ENCODE measurements around the gene HSPA1A. TPM values are rescaled to one million over a fixed set of nuclear protein-coding genes. Genes with fewer than 3 reads are reported as not detected.

The HSPA1A gene
- polyA plus RNA-seq, 3 donors = 144 to 215 (median 200) TPM

GRCh38 chr6:31765910-31766794 lies 49.2 kb upstream of the HSPA1A start:
- Histone ChIP-seq H4K20me1 (ENCODE audit: insufficient read depth, low read length) (no peaks in the 10 kb centered on the region), H3K4me1 (ENCODE audit: control insufficient read depth in 1 of 2, insufficient read depth in 2 of 2, low read length in 2 of 2) (peaks cover 29 to 30% of the 10 kb centered on the region in 2 donors), H3K4me2 (replicated peaks; ENCODE audit: extremely low read depth, low read length, poor library complexity, severe bottlenecking) (no peak overlapping the region), H3K9me3 (replicated peaks in 1 of 2; ENCODE audit: control insufficient read depth in 1 of 2, insufficient read depth in 1 of 2, low read length in 2 of 2) (no peaks in the 10 kb centered on the region), H3K79me2 (ENCODE audit: insufficient read depth, low read length) (no peaks in the 10 kb centered on the region), H2AFZ (ENCODE audit: insufficient read depth, low read depth, low read length, poor library complexity, severe bottlenecking) (no peak overlapping the region), H3K27me3 (ENCODE audit: control insufficient read depth in 2 of 2, insufficient read depth in 2 of 2, low read length in 2 of 2) (no peaks in the 10 kb centered on the region), H3K27ac (ENCODE audit: low read depth in 1 of 2, low read length in 2 of 2) (no peak overlapping the region), H3K9ac (ENCODE audit: insufficient read depth, low read length, poor library complexity, severe bottlenecking) (no peak overlapping the region), H3K4me3 (replicated peaks in 1 of 3; ENCODE audit: low read depth in 2 of 3, low read length in 3 of 3) (no peak overlapping the region), H3K36me3 (replicated peaks in 1 of 2; ENCODE audit: control insufficient read depth in 1 of 2, insufficient read depth in 2 of 2, low read length in 2 of 2) (peaks cover 5 to 17% of the 10 kb centered on the region in 2 donors)
- peaks cover 17 to 27% of the 10 kb centered on the region in 2 donors for H3K36me3 Mint-ChIP-seq
- peaks cover 29% of the 10 kb centered on the region for H3K4me1 Mint-ChIP-seq
- H3K4me3 Mint-ChIP-seq = no peak overlapping the region
- peak overlapping the region in 4 of 7 donors; percentile 49 to 77 (median 70) for H3K27ac Mint-ChIP-seq
- 91% methylated on average over 34 of the region's 42 CpGs for WGBS (ENCODE audit: insufficient coverage)
- no peak for TF ChIP-seq CTCF (IDR thresholded peaks at IDR 0.05)
- intact Hi-C loops (cut with micrococcal nuclease) = loop anchor here in 1 of 2 donors (5.0 kb wide), 2 partner anchors 34 to 89 kb away; no protein-coding TSS in a partner anchor
- peaks cover 0 to 1% (median 0%) of the 10 kb centered on the region in 7 donors for H3K9me3 Mint-ChIP-seq
- no peak for DNase-seq
- peaks cover 0 to 11% (median 4%) of the 10 kb centered on the region in 3 donors for H3K27me3 Mint-ChIP-seq (ENCODE audit: low read depth in 3 of 3)

GRCh38 chr6:31767096-31767645 lies 48.2 kb upstream of the HSPA1A start:
- peaks cover 0 to 7% of the 10 kb centered on the region in 2 donors for H3K36me3 ChIP-seq (replicated peaks in 1 of 2; ENCODE audit: control insufficient read depth in 1 of 2, insufficient read depth in 2 of 2, low read length in 2 of 2)
- peak overlapping the region; percentile 2 to 53 for H3K27ac ChIP-seq (ENCODE audit: low read depth in 1 of 2, low read length in 2 of 2)
- no peak overlapping the region for H3K4me3 ChIP-seq (replicated peaks in 1 of 3; ENCODE audit: low read depth in 2 of 3, low read length in 3 of 3)
- H3K4me1 ChIP-seq (ENCODE audit: control insufficient read depth in 1 of 2, insufficient read depth in 2 of 2, low read length in 2 of 2) = peaks cover 29 to 30% of the 10 kb centered on the region in 2 donors
- H3K9me3 ChIP-seq (replicated peaks in 1 of 2; ENCODE audit: control insufficient read depth in 1 of 2, insufficient read depth in 1 of 2, low read length in 2 of 2) = no peaks in the 10 kb centered on the region
- DNase-seq = peak in 1 of 3 donors; percentile 20
- no peak overlapping the region for H3K9ac ChIP-seq (ENCODE audit: insufficient read depth, low read length, poor library complexity, severe bottlenecking)
- H4K20me1 ChIP-seq (ENCODE audit: insufficient read depth, low read length) = no peaks in the 10 kb centered on the region
- H3K9me3 Mint-ChIP-seq = peaks cover 0 to 1% (median 0%) of the 10 kb centered on the region in 7 donors
- peaks cover 0 to 11% (median 4%) of the 10 kb centered on the region in 3 donors for H3K27me3 Mint-ChIP-seq (ENCODE audit: low read depth in 3 of 3)
- H3K36me3 Mint-ChIP-seq = peaks cover 8 to 17% of the 10 kb centered on the region in 2 donors
- TF ChIP-seq CTCF (IDR thresholded peaks at IDR 0.05) = no peak
- peaks cover 29% of the 10 kb centered on the region for H3K4me1 Mint-ChIP-seq
- WGBS (ENCODE audit: insufficient coverage) = 97% methylated on average over 4 of the region's 6 CpGs
- H3K27me3 ChIP-seq (ENCODE audit: control insufficient read depth in 2 of 2, insufficient read depth in 2 of 2, low read length in 2 of 2) = no peaks in the 10 kb centered on the region
- no peaks in the 10 kb centered on the region for H3K79me2 ChIP-seq (ENCODE audit: insufficient read depth, low read length)
- H3K27ac Mint-ChIP-seq = peak overlapping the region in 6 of 7 donors; percentile 11 to 92 (median 64)
- H3K4me2 ChIP-seq (replicated peaks; ENCODE audit: extremely low read depth, low read length, poor library complexity, severe bottlenecking) = no peak overlapping the region
- H3K4me3 Mint-ChIP-seq = peak overlapping the region in 1 of 2 donors; percentile 31
- intact Hi-C loops (cut with micrococcal nuclease) = loop anchor here in 1 of 2 donors (5.0 kb wide), 2 partner anchors 35 to 90 kb away; no protein-coding TSS in a partner anchor
- H2AFZ ChIP-seq (ENCODE audit: insufficient read depth, low read depth, low read length, poor library complexity, severe bottlenecking) = no peak overlapping the region
